Epithelial cell of prostate (primary cell): Measurements from ENCODE around the gene LRRC8B.
"Not testable (repeated sequence)": the region's sequence is repeated elsewhere in the genome, so short reads cannot be mapped to it uniquely, and the experiment has no call there.

Experiments
- DNase-seq: peaks from one replicate; pipeline ENCODE4 v3.0.0-alpha.2; 2011; ENCODE audit warnings: low read depth, low spot score
- H3K27ac ChIP-seq: fragments of 450-650 bp; 2 replicates; pipeline ENCODE4 v1.5.1; 2017; ENCODE audit warnings: mild to moderate bottlenecking

Gene LRRC8B

DNA sequence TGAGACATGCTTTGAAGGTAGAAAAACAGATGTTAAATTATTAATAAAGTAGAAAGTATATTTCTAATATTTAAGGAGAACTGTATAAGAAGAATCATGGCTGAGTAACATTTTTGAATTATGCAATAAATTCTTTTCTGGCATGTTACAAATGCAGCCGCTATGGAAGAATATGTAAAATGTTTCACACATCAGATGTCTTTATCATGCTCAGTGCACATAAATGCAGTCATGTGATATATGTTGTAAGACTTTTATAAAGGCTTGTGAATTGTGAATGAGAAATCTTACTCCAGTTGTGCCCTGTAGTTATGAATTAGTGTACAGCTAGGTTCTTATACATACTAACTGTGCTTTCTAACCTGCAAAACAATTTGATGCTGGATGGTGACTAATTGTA, 53.5 kb downstream of the LRRC8B start:
- no peak for DNase-seq

DNA sequence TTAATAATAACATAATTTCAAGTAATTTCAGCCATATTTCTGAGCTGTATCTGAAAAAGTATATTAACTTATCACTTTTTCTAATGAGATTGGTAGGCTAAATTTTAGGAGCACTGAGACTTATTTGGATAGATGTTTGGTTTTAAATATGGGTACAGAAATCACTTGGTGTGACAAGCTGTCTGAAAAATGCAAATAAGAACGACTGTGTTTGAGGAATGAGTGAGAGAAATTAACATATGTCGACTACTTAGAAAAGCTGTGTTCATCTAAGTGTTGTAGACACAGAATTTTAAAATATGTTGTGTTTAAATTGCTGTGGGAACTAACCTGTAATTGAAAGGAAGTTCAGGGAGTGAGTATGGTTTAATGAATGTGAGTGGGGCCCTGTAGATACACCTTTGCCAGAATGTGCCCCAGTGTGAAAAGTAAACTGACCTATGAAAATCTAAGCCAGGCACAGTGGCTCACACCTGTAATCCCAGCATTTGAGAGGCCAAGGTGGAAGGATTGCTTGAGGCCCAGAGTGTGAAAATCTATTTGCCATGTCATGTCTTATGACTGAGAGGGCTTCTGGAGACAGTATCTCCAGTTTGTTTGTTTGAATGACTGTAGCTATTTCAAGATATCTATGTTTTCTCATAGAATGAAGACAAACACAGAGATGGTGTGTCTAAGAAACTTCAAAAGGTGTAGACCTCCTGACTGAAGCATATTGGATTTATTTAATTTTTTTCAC, 54.5 kb downstream of the LRRC8B start:
- H3K27ac ChIP-seq, result no peak overlapping the region
- DNase-seq, result no peak

More for the DNA sequence above, 53.5 kb downstream of the LRRC8B start:
- no peak overlapping the region for H3K27ac ChIP-seq

DNA sequence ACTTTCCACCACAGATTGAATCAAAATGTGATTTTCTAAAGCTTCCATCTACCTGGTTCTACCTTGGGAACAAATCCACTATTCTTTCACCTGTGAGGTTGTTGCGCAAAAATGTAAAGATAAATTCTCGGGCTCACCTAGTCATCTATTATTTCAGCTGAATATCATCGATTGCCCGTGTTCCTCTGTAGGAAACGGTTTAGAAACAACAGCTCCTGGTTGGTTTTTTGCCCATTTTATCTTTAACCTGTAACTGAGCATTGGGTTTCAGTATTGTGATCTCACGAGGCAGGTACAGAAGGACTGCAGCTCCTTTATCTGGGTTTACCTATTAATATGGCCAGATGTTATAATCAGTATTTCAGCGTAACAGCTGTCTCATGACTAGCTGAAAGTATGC, 55.4 kb downstream of the LRRC8B start:
- no peak overlapping the region for H3K27ac ChIP-seq
- DNase-seq, result no peak

DNA sequence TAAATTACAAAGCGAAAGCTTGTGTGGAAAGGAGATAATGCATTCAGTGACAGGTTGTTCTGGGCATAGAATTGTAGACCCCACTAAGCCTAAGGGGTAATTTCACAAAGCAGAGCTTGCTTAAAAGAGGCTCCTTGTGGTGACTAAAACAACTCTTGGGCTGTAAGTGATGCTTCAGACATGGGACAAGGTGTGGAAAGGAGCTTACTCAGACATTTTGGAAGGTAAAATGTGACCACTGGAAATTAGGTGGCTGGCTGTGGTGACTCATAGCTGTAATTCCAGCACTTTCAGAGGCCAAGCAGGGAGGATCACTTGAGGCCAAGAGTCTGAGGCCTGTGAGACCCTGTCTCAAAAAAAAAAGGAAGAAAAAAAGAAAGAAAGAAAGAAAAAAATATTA, 57.2 kb downstream of the LRRC8B start:
- H3K27ac ChIP-seq, result no peak overlapping the region
- DNase-seq, result no peak

DNA sequence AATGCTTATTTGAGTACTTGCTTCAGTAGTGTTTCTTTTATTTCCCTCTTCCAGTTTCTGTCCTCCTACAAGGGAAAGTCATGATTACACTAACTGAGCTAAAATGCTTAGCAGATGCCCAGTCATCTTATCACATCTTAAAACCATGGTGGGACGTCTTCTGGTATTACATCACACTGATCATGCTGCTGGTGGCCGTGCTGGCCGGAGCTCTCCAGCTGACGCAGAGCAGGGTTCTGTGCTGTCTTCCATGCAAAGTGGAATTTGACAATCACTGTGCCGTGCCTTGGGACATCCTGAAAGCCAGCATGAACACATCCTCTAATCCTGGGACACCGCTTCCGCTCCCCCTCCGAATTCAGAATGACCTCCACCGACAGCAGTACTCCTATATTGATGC, 57.9 kb downstream of the LRRC8B start:
- DNase-seq, result no peak
- H3K27ac ChIP-seq, result no peak overlapping the region

DNA sequence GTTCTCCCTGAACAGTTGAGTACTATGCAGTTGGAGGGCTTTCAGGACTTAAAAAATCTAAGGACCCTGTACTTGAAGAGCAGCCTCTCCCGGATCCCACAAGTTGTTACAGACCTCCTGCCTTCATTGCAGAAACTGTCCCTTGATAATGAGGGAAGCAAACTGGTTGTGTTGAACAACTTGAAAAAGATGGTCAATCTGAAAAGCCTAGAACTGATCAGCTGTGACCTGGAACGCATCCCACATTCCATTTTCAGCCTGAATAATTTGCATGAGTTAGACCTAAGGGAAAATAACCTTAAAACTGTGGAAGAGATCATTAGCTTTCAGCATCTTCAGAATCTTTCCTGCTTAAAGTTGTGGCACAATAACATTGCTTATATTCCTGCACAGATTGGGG, 59.6 kb downstream of the LRRC8B start:
- H3K27ac ChIP-seq, result no peak overlapping the region
- DNase-seq, result no peak

DNA sequence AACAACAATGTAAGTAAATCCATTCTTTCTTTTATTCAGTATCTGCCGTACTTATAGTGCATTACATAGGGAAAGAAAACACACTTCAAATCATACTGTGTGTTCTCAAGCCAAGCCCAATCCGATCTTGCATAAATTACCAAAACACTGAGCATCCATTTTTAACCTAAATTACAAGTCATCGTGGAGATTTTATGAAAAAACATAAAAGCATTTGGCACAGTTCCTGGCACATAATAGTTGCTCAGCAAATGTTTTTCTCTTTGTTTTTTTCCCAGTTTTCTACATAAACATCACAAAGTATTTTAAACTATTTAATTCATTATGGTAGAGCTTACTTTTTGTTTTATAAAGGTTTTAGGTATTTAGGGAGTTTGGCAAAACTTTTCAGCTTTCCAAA, 60.2 kb downstream of the LRRC8B start:
- H3K27ac ChIP-seq, result no peak overlapping the region
- DNase-seq, result no peak

DNA sequence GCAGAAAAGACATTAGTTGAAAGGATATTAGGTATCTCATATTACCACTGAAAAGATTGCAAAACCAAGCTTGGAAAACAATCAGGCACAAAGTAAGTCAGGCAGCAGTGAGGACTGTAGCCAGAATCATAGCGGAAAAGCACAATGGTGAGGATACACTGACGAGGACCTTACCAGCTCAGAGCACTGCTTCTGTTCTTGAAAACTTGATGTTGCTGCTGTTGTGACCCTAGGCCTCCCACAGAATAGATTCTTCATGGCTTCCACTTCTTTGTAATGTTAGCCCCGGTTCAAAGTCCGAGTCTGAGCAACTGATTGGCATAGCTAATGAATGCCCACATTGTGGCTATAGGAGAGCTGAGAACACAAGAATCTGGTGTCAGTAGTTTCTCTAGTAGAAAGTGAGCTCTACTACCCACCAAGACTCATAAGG, 63.1 kb downstream of the LRRC8B start:
- no peak overlapping the region for H3K27ac ChIP-seq
- DNase-seq, result no peak

DNA sequence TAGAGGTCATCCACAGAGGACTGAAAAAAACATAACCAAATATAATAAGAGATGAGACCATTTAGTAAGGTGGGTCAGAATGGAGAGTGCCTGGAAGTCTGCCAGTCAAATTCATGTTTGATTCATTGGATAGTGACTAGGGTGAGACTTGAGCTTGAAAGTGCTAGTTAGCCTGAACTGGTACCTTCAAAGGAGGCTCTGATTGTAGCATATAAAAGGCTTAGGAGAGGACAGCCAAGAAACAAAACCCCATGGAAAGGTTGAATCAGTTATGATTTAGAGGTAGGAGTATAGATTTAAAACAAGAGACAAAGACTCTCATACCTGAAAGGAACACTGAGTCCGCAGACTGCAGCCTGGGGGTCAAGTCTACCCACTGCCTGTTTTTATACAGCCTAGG, 63.9 kb downstream of the LRRC8B start:
- no peak for DNase-seq
- H3K27ac ChIP-seq, result no peak overlapping the region

DNA sequence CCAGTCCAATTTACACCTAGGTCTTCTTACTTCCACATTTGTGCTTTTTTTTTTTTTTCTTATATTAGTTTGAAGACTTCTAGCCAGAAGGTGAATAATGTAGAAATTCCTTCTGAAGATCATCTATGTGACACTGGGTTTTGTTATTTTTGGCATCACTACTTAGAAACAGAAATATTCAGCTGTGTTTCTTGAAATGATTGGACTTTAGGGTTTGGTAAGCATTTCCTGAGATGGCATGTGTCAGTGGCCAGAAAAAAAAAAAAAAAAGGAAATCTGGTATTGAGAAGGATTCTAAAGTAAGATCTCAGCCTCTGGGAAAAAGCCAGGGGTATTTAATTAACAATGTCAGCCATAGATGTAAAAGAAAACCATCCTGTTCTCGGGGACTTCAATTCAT, 64.9 kb downstream of the LRRC8B start:
- H3K27ac ChIP-seq, result no peak overlapping the region
- no peak for DNase-seq

DNA sequence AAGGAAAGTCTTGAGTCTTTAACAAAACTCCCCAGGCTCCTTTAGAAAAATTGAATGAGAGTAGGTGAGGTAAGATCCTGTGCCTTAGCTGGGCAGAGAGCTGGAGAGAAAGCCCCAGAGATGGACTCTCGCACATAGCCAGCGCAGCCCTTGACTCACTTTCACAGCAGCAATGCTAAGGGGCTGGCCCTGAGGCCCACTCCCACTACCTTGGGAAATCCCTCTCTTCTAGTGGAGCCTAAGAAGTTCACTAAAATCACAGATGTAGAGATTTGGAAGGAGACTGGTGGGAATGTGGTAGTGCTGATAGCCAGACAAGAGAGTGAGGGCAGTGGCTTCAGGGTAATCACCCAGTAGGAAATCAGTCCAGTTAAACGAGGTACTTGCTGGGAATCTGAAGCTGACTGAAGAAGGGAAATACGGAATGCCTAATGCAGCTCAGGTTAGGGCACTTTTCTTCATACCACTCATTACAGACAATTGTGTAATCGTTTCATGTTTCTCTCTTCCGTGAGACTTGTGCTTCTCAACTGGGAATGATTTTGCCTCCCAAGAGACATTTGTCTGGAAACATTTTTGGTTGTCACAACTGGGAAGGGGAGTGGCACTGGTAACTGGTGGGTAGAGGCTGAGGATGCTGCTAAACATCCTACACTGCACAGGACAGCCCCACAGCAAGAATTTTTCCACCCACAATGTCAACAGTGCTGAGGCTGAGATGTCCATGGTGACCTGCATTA, 65.9 kb downstream of the LRRC8B start:
- H3K27ac ChIP-seq, result no peak overlapping the region
- DNase-seq, result no peak

DNA sequence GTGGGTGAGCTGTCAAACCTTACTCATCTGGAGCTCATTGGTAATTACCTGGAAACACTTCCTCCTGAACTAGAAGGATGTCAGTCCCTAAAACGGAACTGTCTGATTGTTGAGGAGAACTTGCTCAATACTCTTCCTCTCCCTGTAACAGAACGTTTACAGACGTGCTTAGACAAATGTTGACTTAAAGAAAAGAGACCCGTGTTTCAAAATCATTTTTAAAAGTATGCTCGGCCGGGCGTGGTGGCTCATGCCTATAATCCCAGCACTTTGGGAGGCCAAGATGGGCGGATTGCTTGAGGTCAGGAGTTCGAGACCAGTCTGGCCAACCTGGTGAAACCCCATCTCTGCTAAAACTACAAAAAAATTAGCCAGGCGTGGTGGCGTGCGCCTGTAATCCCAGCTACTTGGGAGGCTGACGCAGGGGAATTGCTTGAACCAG, 68.3 kb downstream of the LRRC8B start:
- peak overlapping the region; percentile 44 for H3K27ac ChIP-seq
- not testable (repeated sequence) for DNase-seq

DNA sequence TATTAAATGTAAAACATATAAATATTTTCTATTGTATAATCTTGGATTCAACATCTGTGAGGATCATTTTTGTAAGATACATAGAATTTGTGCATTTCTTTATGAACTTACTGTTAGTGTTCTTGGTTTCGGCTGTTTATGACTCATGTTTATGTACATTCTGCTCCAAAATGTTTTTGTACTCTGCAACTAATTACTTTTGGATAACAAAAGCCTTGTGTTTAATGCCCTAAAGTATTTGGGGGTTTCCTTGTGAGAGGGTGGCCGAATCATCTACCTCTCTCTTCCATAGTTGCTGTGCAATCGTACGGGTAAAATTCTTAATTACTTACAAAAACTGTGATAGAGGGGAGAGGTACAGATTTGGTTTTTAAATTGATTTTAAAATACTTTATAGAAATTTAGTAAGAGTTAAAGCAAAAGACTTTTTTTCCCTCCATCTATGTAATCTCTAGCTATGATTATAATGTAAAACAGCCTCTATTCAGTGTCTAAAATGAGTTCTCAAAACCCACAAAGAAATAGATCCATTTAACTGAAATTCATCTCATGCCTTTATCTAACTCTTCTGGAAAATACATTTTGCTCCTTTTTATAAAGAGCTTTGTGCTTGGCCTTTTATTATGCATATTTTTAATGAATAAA, 69.6 kb downstream of the LRRC8B start:
- DNase-seq, result no peak
- no peak overlapping the region for H3K27ac ChIP-seq

DNA sequence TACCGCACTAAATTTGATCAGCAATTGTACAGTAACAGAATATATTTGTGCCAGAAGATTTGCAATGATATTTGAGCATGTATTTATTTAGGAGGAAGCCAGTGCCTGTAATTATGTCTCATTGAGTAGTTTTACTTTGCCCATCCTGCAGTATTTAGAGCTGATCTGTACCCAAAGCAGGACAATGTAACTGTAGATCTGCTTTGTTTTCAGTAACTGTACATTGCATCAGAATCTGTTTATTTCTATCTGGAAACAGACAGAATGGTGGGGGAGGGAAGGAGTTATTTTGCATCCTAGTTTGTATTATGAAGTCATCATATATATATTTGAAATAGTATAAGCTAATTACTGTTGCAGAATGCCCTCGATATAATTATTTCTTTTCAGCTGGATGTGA, 72.1 kb downstream of the LRRC8B start:
- DNase-seq, result no peak
- no peak overlapping the region for H3K27ac ChIP-seq

DNA sequence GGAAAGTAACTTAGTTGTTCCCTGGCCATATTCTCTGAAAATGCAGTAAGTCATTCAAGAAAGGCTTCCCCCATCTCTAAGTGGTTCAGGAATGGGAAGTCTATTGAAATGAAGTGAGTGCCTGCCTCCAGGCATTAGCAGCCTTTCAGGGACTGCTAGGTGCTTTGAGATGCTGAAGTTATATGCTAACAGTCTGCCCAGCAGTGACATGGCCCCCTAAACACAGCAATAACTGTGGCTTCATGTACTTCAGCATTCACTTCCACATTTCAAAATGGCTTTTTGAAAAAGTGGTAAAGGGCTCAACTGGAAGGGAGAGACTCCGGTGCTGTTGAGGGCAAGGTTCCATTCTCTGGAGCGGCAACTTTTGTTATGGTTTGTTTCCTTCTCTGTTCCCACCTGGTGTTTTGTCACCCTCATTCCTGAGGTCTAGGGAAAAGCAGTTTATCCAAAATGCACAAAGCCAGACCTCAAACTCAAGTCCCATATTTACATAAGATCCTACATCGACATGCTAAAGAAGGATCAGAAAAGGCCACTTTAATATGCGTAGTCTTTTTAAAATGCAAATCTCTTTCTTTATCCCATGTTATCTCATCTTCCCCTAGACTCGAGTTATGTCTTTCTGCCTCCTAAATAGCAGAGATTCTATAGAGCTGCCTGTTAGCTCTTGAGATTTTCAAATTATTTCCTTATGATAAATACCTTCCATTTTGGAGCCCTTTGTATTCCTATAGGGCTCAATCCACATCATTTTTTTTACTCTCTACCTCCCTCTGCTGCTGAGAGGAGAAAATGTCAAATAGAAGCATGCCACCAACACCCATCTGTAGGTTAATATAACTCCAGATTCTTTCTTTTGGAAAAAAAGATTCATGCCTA, 74.1 kb downstream of the LRRC8B start:
- no peak overlapping the region for H3K27ac ChIP-seq
- DNase-seq, result no peak

DNA sequence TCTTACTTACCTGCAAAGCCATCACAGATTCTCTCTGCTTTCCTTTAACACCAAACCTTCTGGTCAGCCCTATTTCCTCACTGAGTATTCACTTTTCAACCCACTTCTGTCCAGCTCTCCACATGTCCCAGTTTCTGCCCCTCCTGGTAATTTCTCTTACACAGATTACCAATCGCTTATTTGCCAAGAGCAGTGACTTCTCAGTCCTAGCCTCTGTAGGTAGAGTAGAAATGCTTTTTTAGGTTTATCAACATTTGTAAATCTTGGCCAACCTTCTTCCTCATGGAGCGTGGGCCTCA, 74.7 kb downstream of the LRRC8B start:
- no peak overlapping the region for H3K27ac ChIP-seq
- DNase-seq, result no peak

DNA sequence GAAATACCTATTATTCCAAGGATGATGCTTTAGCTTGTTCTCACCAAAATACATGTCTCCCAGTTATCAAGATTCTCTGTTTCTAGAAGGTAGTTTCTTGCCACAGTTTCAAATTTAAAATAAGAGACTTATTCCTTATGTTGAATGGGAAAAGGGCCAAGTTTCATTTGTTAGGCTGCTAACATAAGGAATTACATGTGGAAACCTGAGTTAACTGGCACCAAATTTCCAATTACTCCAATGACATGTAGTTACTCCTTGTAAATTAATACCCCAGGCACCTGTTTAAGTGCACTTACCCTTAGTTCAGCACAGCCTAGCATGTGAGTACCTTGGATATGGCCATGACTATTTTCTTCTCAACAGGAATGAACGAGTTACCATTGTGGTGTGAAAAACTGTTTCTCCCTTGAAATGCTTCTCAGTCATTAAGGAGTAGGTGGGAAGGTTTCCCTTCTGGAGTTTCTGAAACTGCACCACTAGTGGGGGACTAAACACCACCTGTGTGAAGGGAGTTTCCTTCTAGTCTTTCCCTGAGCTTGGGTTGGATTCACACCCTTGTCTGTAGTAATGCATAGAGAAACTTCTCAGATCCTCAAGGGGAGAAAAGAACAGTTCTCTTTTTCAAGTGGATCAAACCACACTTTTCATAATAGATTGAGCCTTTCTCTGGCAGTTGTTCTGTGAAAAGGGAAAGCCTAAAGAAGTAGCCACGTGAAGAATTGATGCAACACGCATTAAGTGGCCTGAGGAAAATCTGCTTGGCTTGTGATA, 76.0 kb downstream of the LRRC8B start:
- DNase-seq, result no peak
- H3K27ac ChIP-seq, result no peak overlapping the region

DNA sequence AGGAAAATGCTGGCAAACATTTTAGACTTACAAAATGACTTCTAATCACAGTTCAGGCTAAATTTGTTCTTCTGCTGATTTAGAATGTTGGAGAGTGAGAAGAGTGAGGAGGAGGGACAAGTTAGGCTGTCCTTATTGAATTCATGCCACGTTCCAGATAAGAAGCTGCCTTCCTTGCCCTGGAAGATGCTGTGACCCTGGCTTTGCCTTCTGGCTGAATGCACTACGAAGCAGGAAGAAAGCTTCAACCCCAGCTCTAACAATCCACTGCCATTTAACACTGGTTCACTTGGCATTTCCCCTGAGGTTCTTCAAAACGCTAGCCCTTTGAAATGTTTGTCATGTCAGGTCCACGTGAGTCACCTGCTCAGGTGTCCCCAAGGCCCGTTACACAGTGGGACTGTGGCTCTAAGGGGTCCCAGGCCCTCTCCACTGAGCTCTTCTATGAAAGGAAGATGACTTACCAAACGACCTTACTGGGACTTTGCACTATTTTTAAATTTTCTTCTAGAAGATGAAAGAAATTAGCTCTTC, 78.3 kb downstream of the LRRC8B start:
- DNase-seq, result no peak
- no peak overlapping the region for H3K27ac ChIP-seq

DNA sequence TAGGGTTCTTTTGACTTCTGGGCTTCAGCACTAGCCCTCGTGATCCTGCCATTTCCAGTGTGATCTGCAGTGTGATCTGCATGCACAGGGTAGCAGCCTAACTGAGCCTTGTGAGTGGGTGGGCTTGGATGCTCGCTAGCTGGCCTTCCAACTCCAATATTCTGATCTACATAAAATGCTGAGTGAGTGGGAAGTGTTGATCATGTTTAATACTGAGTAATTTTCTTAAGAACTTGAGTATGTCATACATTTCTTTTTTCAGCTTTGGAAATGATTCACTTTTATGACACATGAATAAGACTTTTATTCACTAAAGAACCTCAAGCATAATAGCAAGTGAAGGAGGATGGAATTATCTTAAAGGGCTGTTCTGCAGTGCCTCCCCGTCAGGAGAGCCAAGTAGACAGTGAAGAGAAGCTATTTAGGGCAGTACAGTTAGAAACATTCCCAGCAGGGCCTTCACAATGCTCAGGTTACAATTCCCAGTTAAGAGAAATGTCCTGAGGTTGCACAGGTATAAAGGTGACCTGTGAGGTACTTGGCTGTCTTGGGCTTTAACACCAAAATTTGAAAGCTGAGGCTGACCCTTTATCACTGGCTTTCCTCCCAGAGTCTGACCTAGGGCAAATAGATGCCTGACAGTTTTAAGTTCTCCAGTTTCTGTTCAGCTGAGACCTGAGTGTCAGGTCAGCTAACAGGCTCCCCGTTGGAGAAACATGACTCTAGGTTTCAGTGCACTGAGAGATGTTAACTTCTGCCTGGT, 79.2 kb downstream of the LRRC8B start:
- DNase-seq, result no peak
- no peak overlapping the region for H3K27ac ChIP-seq
